Progenitor cell of endocrine pancreas (in vitro differentiated cells): Measurements from ENCODE around the gene GBF1. TPM values are rescaled to one million over a fixed set of nuclear protein-coding genes. Genes with fewer than 3 reads are reported as not detected.

ENCODE experiments used
- DNase-seq: peaks from one replicate; pipeline ENCODE4 v3.0.0; 2021; ENCODE audit warnings: low spot score; ENCODE audit not compliant: unreplicated experiment
- H3K27ac Mint-ChIP-seq: 2 replicates; pipeline ENCODE4 v1.8.0; 2021; ENCODE audit warnings: mild to moderate bottlenecking, moderate library complexity, mixed read lengths
- H3K27me3 Mint-ChIP-seq: 2 replicates; pipeline ENCODE4 v1.8.0; 2021; ENCODE audit warnings: mixed read lengths
- H3K36me3 Mint-ChIP-seq: 2 replicates; pipeline ENCODE4 v1.8.0; 2022; ENCODE audit warnings: mixed read lengths; ENCODE audit not compliant: insufficient read depth
- H3K4me1 Mint-ChIP-seq: 2 replicates; pipeline ENCODE4 v1.8.0; 2021; ENCODE audit warnings: low read depth, mixed read lengths
- H3K4me3 Mint-ChIP-seq: 2 replicates; pipeline ENCODE4 v1.8.0; 2021; ENCODE audit warnings: low read depth, mild to moderate bottlenecking, moderate library complexity, mixed read lengths
- H3K9me3 Mint-ChIP-seq: 2 replicates; pipeline ENCODE4 v1.8.0; 2021; ENCODE audit warnings: low read depth, mixed read lengths
- CTCF ChIP-seq: fragments of 200-600 bp; sonication (generic); IDR thresholded peaks from one replicate; pipeline ENCODE4 v1.5.0; 2021; ENCODE audit warnings: antibody characterized with exemption, mild to moderate bottlenecking; ENCODE audit not compliant: unreplicated experiment
- total RNA-seq: library from RNA; stranded (reverse); gene quantifications from 2 replicates; pipeline ENCODE4 v1.2.1, GENCODE V29; 2021

The GBF1 gene
- total RNA-seq, 1 donor from 2014 or later = 54.6 TPM

GRCh38 chr10:102406815-102407214 lies 161.5 kb downstream of the GBF1 start:
- Mint-ChIP-seq H3K27me3 (peaks cover 52% of the 10 kb centered on the region), H3K4me3 (no peak overlapping the region), H3K4me1 (peaks cover 15% of the 10 kb centered on the region), H3K9me3 (no peaks in the 10 kb centered on the region), H3K27ac (no peak overlapping the region), H3K36me3 (no peaks in the 10 kb centered on the region)
- DNase-seq = no peak
- TF ChIP-seq CTCF = no peak

- Mint-ChIP-seq H3K27me3 (peaks cover 57% of the 10 kb centered on the region), H3K9me3 (no peaks in the 10 kb centered on the region), H3K4me1 (peaks cover 15% of the 10 kb centered on the region), H3K36me3 (no peaks in the 10 kb centered on the region), H3K4me3 (no peak overlapping the region), H3K27ac (no peak overlapping the region)
- no peak for TF ChIP-seq CTCF
- DNase-seq = no peak
These were observed 162.2 kb downstream of the GBF1 start for GRCh38 chr10:102407425-102408130.

GRCh38 chr10:102408131-102408727 lies 162.9 kb downstream of the GBF1 start:
- no peak for DNase-seq
- peak overlapping the region; percentile 61 for H3K4me3 Mint-ChIP-seq
- no peaks in the 10 kb centered on the region for H3K9me3 Mint-ChIP-seq
- H3K27me3 Mint-ChIP-seq = peaks cover 62% of the 10 kb centered on the region
- TF ChIP-seq CTCF = no peak
- peak overlapping the region; percentile 79 for H3K27ac Mint-ChIP-seq
- no peaks in the 10 kb centered on the region for H3K36me3 Mint-ChIP-seq
- peaks cover 15% of the 10 kb centered on the region for H3K4me1 Mint-ChIP-seq

- no peak for TF ChIP-seq CTCF
- no peak for DNase-seq
- no peaks in the 10 kb centered on the region for H3K9me3 Mint-ChIP-seq
- H3K27me3 Mint-ChIP-seq = peaks cover 65% of the 10 kb centered on the region
- no peak overlapping the region for H3K27ac Mint-ChIP-seq
- H3K36me3 Mint-ChIP-seq = no peaks in the 10 kb centered on the region
- peaks cover 15% of the 10 kb centered on the region for H3K4me1 Mint-ChIP-seq
- peak overlapping the region; percentile 68 for H3K4me3 Mint-ChIP-seq
These were observed 163.6 kb downstream of the GBF1 start for GRCh38 chr10:102408728-102409603.
